WI38 (cell line): ENCODE data around the gene MEP1B.
"Not testable (repeated sequence)": the region's sequence is repeated elsewhere in the genome, so short reads cannot be mapped to it uniquely, and the experiment has no call there.

Experiments used
- H3K4me3 ChIP-seq: 2 replicates; pipeline ENCODE4 v1.5.1; 2011; ENCODE audit warnings: low read depth, mild to moderate bottlenecking, control low read depth, low read length
- CTCF ChIP-seq: IDR thresholded peaks from 2 replicates; pipeline ENCODE4 v1.5.1; 2012; ENCODE audit warnings: low read depth, mild to moderate bottlenecking, control low read depth, low read length

MEP1B gene

GRCh38 chr18:32209685-32210445, 20.0 kb downstream of the MEP1B start:
- H3K4me3 ChIP-seq, result no peak overlapping the region
- TF ChIP-seq CTCF, result no peak

GRCh38 chr18:32213693-32214092, 23.9 kb downstream of the MEP1B start:
- no peak for TF ChIP-seq CTCF
- no peak overlapping the region for H3K4me3 ChIP-seq

GRCh38 chr18:32216390-32216789, 26.6 kb downstream of the MEP1B start:
- no peak overlapping the region for H3K4me3 ChIP-seq

GRCh38 chr18:32219431-32220018, 29.7 kb downstream of the MEP1B start:
- TF ChIP-seq CTCF, result no peak
- no peak overlapping the region for H3K4me3 ChIP-seq

More at GRCh38 chr18:32216390-32216789, 26.6 kb downstream of the MEP1B start:
- no peak for TF ChIP-seq CTCF

GRCh38 chr18:32233348-32233747, 43.5 kb downstream of the MEP1B start:
- not testable (repeated sequence) for H3K4me3 ChIP-seq

- no peak overlapping the region for H3K4me3 ChIP-seq
- no peak for TF ChIP-seq CTCF
These were observed 47.2 kb downstream of the MEP1B start for GRCh38 chr18:32237049-32237448.

- H3K4me3 ChIP-seq, result no peak overlapping the region
- no peak for TF ChIP-seq CTCF
These were observed 48.9 kb downstream of the MEP1B start for GRCh38 chr18:32238635-32239268.
